Measurements from ENCODE around the gene DAPL1.

DAPL1 gene

DNA sequence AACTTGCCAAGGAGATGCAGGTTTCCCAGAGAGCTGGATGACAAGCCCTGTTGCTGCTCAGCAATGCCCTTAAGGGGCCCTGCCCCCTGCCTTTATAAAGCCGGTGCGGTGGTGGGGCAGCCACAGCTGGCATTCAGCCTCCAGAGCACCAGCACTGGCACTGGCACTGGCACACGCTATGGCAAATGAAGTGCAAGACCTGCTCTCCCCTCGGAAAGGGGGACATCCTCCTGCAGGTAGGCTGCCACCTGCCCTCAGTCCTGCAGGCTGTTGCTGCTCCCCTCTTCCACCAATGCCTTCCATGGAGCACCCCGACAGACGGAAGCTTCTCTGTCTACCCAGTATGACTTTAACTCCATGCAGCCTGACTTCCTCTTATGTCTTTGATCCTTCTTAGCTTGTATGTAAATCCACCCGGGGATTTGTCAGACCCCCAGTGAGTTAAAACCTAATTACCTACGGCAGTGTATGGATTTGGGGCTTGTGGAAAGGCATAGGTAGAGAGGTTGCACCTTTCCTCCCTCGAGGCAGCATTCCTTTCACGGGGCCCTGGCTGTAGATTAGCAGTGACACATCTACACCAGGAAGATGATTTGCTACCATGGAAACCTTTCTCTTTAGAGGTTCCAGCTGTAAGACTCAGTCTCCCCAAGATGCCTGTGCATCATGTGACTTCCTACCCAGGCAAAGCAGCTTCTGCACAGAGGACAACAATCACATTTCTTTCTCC, at the start of gene DAPL1:
DAPL1 (plus strand) TSS at position 123 of the 730 bp plus-strand sequence; CDS start at position 179, 56 bp downstream.
- DNase-seq (ENCODE audit: low read depth): no peak

DNA sequence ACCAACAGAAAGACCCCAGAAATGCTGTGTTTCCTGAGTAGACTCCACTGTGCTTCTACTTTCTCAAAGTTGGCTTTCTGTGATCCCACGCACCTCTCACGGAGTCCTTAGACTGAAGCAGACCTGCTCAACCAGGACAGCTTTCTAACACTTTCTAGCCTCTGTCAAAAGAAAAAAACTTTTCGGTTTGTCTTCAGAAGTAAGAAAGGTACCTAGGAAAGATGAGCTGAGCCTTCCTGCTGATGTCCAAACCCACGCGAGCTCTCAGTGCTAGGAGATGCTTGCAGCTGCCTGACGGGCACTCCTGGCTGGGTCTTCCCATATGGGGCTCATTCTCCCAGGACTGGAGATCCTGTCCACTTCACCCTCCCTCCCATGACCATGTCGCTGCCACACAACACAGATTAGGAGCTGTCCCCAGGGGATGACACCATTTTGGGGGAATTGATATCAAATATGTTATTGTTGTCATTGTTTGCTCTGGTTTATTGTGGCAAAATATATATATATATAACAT, 49.2 kb upstream of the DAPL1 start:
- no peak for DNase-seq (ENCODE audit: low read depth)

DNA sequence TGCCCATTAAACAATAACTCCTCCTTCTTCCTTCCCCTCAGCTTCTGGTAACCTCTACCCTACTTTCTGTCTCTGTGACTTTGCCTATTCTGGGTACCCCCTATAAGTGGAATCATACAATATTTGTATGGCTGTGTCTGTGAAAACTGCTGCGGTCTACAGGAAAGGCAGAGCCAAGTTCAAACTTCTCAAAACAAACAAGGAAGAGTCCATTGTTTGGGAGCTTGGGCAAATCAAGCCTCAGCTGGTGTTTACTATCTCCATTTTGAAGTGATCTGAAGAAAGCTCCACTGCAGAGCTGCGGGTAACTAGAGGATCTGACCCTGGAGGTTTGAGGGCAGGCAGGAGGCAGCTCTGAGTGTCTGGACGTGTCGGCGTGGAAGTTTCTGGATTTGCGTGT, 48.6 kb upstream of the DAPL1 start:
- no peak for DNase-seq (ENCODE audit: low read depth)

DNA sequence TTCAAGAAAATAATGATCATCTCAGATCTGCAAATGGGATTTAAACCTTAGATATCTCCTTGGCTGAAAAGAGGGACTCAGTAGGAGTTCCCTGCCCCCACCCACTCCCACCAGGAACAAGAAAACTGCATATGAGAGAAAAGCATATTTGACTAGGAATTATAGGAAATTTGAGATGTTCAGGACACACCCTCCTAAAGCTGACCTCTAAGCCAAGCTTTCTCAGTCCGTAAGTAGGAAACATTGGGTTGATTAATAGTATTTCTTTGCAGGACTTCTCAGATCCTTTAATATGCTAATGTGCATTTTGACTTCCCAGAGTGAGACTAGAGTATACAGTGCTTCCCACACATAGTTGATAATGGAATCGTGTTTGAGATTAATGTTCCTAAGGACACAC, 47.8 kb upstream of the DAPL1 start:
- DNase-seq (ENCODE audit: low read depth): no peak

- DNase-seq (ENCODE audit: low read depth): no peak
Observed at GRCh38 chr2:158748926-158749590, 46.1 kb upstream of the DAPL1 start.

DNA sequence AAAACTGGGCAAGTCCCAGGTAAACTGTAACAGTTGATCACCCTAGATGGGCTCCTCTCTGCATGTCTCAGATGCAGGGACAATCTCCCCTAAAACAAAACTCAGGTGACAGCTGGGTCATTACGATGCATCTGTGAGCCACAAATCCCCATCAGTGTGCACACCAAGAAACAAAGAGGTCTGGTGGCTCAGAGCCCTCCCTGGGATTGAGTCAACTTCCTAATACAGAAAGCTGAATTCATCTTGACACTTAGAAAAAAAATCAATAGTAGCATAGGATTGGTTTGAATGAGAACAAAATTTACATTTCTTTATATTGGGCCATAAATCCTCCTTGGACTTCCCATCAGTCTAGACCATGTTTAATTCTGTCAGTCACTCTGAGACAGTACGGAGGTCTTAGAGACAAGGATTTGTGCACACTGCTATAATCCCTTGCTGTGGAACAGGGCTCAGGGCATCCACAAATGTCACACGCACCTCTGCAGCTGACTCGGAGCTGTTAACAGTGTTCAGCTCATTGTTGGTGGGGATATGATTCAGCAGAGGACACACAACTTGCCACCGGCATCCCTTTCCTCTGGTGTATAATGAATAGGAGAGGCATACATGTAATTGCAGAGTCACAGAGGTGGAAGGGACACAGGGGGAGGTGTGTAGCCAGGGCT, 44.5 kb upstream of the DAPL1 start:
- DNase-seq (ENCODE audit: low read depth): no peak

- DNase-seq (ENCODE audit: low read depth): peak; percentile 19
Observed at GRCh38 chr2:158753641-158754611, 41.2 kb upstream of the DAPL1 start.

DNA sequence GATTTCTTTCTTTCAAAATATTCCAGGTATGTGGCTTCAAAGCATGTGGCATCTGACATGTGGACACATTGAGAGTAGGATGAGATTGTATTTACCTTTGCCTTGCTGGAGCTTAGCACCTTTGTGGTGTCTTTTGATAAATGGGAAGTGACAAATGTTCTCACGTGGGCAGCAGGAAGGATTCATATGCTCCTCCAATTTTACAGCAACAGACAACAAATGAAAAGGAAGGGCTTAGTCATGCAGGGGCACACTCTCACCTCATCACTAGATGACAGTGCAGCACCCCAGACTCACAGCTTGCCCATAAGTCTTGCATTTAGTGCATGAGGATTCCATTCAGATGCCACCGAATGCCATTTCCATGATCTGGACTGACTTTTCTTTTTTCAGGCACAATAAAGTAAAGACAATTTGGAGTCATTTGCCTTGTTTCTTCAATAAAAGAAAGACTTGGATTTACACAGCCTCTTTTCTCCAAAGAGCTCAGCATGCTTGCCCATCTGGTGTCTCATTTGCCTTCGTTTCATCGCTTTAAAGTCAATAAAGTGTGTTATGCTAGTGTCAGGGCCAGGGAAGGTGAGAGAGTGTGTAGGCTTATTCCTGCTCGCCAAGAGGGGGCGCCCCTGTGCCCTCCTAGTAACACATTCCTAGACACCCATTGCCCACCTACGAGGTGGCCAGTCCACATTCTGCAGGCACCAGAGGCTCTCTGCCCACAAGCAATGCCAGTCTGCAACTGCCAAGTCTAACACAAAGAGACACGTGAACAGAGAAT, 39.6 kb upstream of the DAPL1 start:
- no peak for DNase-seq (ENCODE audit: low read depth)

DNA sequence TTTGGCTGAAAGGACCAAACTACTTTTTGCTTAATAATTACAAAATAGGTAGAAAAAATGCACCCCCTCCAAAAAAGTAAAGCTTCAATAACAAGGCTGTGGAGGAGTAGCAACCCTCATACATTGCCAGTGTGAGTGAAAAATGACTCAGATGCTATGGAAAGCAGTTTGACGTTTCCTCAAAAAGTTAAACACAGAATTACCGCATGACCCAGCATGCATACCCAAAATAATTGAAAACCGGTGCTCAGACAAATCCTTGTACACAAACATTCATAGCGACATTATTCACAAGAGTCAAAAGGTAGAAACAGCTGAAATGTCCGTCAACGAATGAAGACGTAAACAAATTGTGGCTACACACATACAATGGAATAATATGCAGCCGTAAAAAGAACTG, 38.8 kb upstream of the DAPL1 start:
- no peak for DNase-seq (ENCODE audit: low read depth)

DNA sequence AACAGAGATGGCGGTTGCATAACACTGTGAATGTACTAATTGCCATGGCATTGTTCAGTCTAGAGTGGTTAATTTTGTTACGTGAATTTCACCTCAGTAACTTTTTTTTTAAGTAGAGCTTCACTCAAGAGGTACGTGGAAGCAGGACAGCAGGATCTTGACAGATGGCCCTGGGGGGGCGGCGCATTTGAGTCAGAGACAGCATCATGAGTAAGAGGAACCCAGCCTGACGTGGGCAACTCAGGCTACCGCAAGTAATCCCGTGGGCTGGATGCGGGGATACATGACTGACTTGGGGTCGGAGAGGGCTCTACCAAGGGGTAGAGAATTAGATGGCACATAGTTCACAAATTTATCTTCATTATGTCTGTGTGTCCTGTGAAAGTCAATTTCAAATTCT, 38.1 kb upstream of the DAPL1 start:
- no peak for DNase-seq (ENCODE audit: low read depth)

GRCh38 chr2:158760887-158761286, 34.2 kb upstream of the DAPL1 start:
- no peak for DNase-seq (ENCODE audit: low read depth)

- DNase-seq (ENCODE audit: low read depth): peak; percentile 45
Observed at GRCh38 chr2:158761621-158762020, 33.5 kb upstream of the DAPL1 start.

DNA sequence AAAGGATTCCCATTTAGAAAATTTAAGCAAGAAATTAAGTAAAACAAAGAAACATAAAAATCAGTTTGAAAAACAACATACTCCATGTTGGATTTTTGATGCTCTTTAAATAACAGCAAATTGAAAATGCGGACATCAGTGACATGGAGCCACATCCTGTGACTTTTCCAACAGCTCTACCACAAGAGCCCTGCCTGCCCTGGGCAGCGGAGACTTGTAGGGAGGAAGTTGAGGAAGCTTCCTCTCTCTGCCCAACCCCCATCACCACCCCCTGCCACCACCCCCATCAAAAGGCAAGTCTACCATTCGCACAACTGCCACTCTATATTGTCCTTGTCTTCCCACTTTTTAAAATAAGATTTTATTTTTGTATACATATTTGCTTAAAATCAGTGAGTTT, 32.8 kb upstream of the DAPL1 start:
- no peak for DNase-seq (ENCODE audit: low read depth)

- no peak for DNase-seq (ENCODE audit: low read depth)
Observed at GRCh38 chr2:158766524-158766923, 28.6 kb upstream of the DAPL1 start.

GRCh38 chr2:158772306-158773078, 22.6 kb upstream of the DAPL1 start:
- no peak for DNase-seq (ENCODE audit: low read depth)

- peak; percentile 41 for DNase-seq (ENCODE audit: low read depth)
Observed at GRCh38 chr2:158773121-158773520, 22.0 kb upstream of the DAPL1 start.

GRCh38 chr2:158774681-158775080, 20.4 kb upstream of the DAPL1 start:
- DNase-seq (ENCODE audit: low read depth): no peak

DNA sequence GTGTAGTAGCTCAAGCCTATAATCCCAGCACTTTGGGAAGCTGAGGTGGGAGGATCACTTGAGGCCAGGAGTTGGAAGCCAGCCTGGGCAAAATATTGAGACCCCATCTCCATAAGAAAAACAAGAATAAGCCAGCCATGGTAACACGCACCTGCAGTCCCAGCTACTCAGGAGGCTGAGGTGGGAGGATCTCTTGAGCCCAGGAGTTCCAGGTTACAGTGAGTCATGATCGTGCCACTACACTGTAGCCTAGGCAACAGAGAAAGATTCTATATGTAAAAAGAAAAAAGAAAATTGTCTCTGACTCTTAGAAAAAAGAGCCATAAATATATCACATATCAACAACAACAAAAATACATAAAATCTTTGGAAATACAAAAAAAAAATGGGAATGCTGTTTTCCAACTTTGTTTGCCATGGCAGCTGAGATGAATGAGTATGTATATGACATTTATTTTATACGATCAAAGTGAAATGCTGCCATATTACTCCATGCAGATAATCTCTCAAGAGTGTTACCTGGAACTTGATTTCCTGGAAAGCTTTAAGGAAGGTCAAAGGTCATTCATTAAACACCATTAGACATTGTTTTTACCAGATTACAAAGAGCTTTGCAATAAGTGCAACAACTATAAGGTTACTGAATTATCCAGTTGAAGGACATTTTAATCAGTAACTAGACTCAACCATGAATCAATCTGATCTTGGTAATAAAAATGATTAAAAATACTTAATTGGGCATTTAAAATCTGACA, 19.7 kb upstream of the DAPL1 start:
- DNase-seq (ENCODE audit: low read depth): no peak

GRCh38 chr2:158776231-158776630, 18.9 kb upstream of the DAPL1 start:
- no peak for DNase-seq (ENCODE audit: low read depth)

All from GM04503 (cell line).